ENCODE measurements around the gene HYAL2. TPM values are rescaled to one million over a fixed set of nuclear protein-coding genes. Genes with fewer than 3 reads are reported as not detected.

HYAL2 gene
- total and polyA plus RNA-seq, 4 donors, result 19.5 to 57.6 (median 33.2) TPM

DNA sequence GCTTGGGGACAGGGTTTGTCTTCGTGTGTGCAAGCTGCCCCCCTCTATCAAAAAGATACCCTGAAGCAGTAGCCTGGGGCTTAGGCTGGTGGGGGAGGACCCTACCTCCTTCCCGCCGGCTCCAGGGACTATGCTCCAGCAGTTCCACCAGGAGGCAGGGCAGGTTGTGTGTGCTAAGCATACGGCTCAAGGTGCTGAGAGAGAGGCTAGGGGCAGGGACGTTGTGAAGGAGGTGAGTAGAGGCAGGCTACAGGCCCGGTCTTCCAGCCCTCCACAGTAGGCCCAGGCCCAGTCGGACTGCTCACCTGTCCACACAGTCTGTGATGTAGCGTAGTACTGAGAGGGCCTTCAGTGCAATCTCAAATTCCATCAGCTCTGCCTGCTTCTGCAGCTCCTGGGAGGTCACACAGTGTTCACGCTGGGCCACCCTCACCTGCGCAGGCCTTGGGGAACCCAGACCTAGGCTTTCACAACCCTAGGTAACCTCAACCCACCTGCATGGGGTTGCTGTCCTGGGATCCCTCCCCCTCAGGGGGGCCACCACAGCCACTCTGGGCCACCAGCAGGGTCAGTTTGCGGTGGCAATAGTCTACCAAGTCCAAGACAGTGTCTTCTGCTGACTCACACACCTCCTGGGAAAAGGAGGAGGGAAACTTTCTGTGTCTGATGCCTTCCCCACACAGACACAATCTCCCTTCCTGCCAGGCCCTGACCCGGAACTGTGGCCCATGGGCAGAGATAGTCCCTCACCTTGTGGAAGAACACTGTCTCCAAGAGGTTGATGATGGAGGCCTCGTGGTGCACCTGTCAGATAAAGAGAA lies 20.5 kb upstream of the HYAL2 start:
- Histone ChIP-seq H3K4me3 (ENCODE audit: low read depth in 1 of 3, low read length in 3 of 3) (no peak overlapping the region), H3K36me3 (ENCODE audit: control insufficient read depth in 4 of 4, insufficient read depth in 3 of 4, low read depth in 1 of 4, low read length in 3 of 4) (peaks cover 0 to 3% (median 0%) of the 10 kb centered on the region in 4 donors), H3K27ac (ENCODE audit: low read depth in 1 of 2, low read length in 2 of 2) (no peak overlapping the region), H3K9me3 (ENCODE audit: control insufficient read depth in 4 of 4, low read length in 3 of 4) (no peaks in the 10 kb centered on the region), H3K27me3 (ENCODE audit: control insufficient read depth in 4 of 4, insufficient read depth in 4 of 4, low read length in 3 of 4) (no peaks in the 10 kb centered on the region), H3K4me1 (ENCODE audit: control insufficient read depth in 4 of 4, insufficient read depth in 4 of 4, low read length in 3 of 4) (peaks cover 9 to 28% (median 12%) of the 10 kb centered on the region in 4 donors), H3K9ac (ENCODE audit: low read depth in 1 of 2, low read length in 2 of 2) (no peak overlapping the region)
- TF ChIP-seq ATF3 (IDR thresholded peaks at IDR 0.05) (no peak), JUND (IDR thresholded peaks at IDR 0.05) (no peak), EGR1 (IDR thresholded peaks at IDR 0.05; ENCODE audit: low read depth in 2 of 2) (no peak), RXRA (IDR thresholded peaks at IDR 0.05) (no peak), GABPA (IDR thresholded peaks at IDR 0.05 in 1 of 2, conservative IDR thresholded peaks at IDR 0.05 in 1 of 2) (no peak), FOXA2 (IDR thresholded peaks at IDR 0.05) (no peak), HNF4A (conservative IDR thresholded peaks at IDR 0.05) (no peak), RAD21 (IDR thresholded peaks at IDR 0.05) (no peak), TAF1 (conservative IDR thresholded peaks at IDR 0.05) (no peak), YY1 (IDR thresholded peaks at IDR 0.05) (no peak), HNF4G (IDR thresholded peaks at IDR 0.05) (no peak), SP1 (IDR thresholded peaks at IDR 0.05) (no peak), NR2F2 (IDR thresholded peaks at IDR 0.05) (no peak), FOXA1 (IDR thresholded peaks at IDR 0.05) (no peak)
- TF ChIP-seq, protein P1, sequence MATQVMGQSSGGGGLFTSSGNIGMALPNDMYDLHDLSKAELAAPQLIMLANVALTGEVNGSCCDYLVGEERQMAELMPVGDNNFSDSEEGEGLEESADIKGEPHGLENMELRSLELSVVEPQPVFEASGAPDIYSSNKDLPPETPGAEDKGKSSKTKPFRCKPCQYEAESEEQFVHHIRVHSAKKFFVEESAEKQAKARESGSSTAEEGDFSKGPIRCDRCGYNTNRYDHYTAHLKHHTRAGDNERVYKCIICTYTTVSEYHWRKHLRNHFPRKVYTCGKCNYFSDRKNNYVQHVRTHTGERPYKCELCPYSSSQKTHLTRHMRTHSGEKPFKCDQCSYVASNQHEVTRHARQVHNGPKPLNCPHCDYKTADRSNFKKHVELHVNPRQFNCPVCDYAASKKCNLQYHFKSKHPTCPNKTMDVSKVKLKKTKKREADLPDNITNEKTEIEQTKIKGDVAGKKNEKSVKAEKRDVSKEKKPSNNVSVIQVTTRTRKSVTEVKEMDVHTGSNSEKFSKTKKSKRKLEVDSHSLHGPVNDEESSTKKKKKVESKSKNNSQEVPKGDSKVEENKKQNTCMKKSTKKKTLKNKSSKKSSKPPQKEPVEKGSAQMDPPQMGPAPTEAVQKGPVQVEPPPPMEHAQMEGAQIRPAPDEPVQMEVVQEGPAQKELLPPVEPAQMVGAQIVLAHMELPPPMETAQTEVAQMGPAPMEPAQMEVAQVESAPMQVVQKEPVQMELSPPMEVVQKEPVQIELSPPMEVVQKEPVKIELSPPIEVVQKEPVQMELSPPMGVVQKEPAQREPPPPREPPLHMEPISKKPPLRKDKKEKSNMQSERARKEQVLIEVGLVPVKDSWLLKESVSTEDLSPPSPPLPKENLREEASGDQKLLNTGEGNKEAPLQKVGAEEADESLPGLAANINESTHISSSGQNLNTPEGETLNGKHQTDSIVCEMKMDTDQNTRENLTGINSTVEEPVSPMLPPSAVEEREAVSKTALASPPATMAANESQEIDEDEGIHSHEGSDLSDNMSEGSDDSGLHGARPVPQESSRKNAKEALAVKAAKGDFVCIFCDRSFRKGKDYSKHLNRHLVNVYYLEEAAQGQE (IDR thresholded peaks at IDR 0.05), result no peak
- TF ChIP-seq, protein P2, sequence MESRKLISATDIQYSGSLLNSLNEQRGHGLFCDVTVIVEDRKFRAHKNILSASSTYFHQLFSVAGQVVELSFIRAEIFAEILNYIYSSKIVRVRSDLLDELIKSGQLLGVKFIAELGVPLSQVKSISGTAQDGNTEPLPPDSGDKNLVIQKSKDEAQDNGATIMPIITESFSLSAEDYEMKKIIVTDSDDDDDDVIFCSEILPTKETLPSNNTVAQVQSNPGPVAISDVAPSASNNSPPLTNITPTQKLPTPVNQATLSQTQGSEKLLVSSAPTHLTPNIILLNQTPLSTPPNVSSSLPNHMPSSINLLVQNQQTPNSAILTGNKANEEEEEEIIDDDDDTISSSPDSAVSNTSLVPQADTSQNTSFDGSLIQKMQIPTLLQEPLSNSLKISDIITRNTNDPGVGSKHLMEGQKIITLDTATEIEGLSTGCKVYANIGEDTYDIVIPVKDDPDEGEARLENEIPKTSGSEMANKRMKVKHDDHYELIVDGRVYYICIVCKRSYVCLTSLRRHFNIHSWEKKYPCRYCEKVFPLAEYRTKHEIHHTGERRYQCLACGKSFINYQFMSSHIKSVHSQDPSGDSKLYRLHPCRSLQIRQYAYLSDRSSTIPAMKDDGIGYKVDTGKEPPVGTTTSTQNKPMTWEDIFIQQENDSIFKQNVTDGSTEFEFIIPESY (IDR thresholded peaks at IDR 0.05), result no peak
- TF ChIP-seq, protein P3, sequence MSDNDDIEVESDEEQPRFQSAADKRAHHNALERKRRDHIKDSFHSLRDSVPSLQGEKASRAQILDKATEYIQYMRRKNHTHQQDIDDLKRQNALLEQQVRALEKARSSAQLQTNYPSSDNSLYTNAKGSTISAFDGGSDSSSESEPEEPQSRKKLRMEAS (IDR thresholded peaks at IDR 0.05), result no peak
- TF ChIP-seq, protein P4, sequence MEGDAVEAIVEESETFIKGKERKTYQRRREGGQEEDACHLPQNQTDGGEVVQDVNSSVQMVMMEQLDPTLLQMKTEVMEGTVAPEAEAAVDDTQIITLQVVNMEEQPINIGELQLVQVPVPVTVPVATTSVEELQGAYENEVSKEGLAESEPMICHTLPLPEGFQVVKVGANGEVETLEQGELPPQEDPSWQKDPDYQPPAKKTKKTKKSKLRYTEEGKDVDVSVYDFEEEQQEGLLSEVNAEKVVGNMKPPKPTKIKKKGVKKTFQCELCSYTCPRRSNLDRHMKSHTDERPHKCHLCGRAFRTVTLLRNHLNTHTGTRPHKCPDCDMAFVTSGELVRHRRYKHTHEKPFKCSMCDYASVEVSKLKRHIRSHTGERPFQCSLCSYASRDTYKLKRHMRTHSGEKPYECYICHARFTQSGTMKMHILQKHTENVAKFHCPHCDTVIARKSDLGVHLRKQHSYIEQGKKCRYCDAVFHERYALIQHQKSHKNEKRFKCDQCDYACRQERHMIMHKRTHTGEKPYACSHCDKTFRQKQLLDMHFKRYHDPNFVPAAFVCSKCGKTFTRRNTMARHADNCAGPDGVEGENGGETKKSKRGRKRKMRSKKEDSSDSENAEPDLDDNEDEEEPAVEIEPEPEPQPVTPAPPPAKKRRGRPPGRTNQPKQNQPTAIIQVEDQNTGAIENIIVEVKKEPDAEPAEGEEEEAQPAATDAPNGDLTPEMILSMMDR (IDR thresholded peaks at IDR 0.05; ENCODE audit: low read depth, low read length, missing input control), result no peak
- no peak for DNase-seq (ENCODE audit: low spot score)
- 91% methylated on average over 13 of the region's 13 CpGs for WGBS

All from liver (tissue), 9 donors.